Measurements from ENCODE around the gene ATE1. TPM values are rescaled to one million over a fixed set of nuclear protein-coding genes. Genes with fewer than 3 reads are reported as not detected.

Gene ATE1
- total RNA-seq = 28.4 and 30.5 TPM in 2 replicates

DNA sequence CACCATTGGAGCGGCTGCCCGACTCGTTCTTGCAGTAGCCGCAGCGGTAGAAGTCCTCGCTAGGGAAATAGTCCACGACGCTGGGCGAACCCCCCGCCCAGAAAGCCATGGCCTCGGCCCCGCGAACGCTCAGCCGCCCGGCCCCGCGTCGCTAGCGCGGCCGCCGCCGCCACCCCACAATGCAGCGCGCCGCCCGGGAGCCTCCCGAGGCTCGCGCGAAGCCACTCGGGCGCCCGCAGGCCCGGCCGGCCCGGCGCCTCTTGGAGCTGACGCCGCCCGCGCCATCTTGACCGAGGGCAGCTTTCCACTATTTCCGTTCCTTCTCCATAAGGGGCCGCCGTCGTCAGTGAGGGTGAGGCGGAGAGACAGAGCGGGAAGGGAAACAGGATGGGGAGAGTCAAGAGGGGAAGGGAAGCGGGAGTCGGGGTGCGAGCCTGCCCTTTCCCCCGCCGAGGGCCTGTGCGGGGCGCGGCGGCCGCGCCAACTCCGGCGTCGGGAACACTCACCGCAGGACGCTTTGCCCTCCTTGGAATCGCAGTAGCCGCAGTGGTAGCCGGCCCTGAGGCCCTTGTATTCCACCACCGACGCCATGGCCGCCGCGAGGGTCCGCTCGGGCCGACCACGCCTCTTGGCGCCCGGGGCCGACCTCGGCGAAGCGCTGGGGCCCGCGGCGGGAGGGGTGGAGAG is at the start of gene ATE1:
ATE1 (minus strand) TSS at position 191 of the 687 bp plus-strand sequence; CDS start at position 109, 82 bp downstream.

DNA sequence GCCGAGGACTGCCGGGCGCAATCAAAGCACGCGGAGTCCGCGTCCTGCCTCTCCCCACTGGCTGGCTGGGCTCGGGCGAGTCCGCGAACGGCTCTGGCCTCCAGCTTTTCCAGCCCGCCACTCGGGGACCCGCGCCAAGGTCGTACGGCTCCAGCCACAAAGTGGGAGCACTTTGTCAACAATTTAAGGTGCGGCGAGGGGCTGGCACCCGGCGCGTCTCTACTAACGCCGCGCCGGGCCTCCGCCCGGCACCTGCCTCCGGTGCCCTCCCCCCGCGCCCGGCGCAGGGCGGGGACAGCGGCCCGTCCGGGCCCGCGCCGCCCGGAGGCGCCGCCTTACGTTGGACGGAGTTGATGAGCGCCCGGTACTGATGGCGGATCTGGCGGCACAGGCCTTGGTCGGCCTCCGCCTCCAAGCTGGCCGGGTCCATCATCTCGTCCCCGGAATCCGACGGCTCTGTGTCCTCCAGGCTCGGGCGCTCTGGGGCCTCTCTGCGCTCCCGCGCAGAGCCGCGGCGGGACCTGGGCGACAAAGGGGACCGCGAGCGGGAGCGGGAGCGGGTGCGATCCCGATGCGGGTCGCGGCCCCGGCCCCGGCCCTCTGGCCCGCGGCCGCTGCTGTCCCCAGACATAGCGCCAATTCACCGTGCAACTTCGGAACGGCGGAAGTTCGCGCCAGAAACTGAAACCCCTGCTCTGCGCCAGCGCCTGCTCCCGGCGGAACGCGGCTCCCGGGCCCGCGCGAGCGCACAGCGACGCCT is 46.9 kb upstream of the ATE1 start, which contains the start of gene NSMCE4A:
NSMCE4A (minus strand) TSS at position 683 of the 760 bp plus-strand sequence; CDS start at position 631, 52 bp downstream.

Other genes with a start within 250 kb of the ATE1 start
- 21.2 and 24.1 TPM in 2 replicates for gene NSMCE4A, start 47.2 kb upstream of the ATE1 start, total RNA-seq
- 26.3 and 43.9 TPM in 2 replicates for gene TACC2, start 61.1 kb upstream of the ATE1 start, total RNA-seq

Data from nasal cavity respiratory epithelium epithelial cell of viscerocranial mucosa (primary cell).